Activated gamma-delta T cell treated with anti-CD3 and anti-CD28 coated beads, Interleukin-2, amount 50 U/mL, for 16 hours (primary cell): ENCODE results near the gene RBM38.
A peak's percentile ranks its signal among the peaks of the same experiment; 100 is the strongest.

ENCODE experiments used
- DNase-seq: peaks from one replicate; pipeline ENCODE4 v3.0.0-alpha.2; 2020; ENCODE audit warnings: low read depth

Gene RBM38

DNA sequence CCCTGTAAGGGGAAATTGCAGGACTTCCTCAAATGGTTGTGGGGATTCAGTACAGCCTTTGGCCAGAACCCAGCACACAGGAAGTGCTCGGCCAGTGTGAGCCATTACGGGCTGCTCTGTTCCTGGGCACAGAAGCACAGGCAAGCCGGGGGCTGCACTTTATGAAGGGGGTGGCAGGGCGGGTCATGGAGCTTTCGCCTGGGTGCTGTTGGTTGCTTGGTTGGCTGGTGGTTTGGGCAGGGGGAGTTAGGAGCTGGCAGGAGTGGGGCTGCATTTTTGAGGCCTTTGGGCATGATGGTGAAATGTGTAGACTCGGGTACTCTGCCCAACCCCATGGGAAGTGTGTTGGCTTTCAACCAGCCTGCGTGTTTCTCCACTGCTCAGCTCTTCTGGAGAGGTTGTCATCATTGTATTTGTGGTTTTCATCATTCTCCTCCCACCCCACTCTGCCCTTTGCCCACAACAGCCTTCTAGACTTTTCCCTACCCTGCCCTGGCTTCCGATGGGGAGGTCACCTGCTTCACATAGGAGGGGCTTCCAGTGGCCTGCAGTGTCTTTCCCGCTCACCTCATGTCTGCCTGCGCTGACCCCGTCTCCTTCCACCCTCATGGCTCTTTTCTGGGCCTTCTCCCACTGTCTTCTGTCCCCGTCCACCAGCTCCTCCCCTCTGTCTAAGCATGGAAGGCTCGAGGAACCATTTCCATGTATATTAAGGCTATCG lies 16.1 kb upstream of the RBM38 start:
- DNase-seq = no peak

DNA sequence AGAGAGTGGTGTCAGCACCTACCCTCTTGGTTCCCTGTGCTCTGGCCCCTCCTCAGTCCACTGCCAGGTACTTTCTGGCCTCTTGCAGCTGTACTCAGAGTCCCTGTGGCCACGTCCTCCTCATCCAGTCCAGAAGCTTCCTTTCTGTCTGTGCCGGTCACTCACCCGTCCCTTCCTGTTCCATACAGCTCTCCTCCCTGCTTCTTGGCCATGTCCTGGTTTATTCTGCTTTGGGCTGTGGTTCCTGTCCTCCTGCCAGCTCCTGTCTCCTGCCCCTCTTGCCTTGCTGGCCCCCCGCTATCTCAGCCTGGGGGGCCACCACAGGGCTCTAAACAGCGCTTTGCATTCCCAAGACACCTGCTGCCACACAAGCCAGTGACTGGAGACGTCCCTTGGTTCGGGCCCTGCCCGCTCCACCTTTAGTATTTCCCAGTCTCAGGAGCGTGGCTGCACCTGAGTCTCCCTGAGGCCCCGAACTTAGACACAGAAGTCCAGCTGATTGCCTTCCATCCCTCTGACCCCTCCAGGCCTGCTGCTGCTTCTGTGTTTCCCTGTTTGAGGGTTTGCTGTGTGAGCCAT lies 15.5 kb upstream of the RBM38 start:
- no peak for DNase-seq

DNA sequence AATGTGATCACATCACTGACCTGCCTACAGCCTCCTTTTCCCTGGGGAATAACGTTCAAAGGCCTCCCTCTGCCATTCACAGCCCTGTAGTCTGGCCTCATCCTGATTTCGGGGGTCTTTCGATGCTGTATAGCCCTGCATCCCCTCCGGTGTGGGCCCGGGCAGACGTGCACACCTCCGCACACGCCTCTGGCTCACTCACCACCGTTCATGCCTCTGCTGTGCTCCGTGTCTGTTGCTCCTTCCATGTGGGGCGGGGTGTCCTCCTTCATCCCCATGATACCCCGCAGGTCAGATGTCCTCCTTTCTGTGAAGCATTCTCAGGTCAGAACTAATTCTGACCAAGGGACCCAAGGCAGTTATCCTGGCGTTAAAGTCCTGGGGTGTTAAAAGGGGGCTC lies 13.8 kb upstream of the RBM38 start:
- no peak for DNase-seq

DNA sequence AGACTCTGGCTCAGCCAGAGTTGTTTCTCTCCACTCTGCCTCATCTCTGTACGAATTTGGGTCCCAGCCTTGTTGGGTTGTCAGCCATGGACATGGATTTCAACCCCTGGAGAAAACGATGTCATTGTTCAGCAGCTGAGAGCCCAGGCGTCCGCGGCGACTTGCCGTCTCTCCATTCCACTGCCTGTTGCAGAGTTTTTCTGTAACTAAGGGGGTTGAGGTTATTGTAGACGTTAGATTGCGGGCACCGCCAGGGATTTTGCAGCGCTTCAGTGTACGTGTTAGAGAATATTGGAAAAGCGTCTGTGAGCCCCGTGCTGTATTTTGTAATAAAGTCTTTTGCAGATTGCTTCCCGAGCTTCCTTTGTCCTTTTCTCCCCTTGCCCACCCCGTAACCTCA lies 13.1 kb upstream of the RBM38 start:
- no peak for DNase-seq

DNA sequence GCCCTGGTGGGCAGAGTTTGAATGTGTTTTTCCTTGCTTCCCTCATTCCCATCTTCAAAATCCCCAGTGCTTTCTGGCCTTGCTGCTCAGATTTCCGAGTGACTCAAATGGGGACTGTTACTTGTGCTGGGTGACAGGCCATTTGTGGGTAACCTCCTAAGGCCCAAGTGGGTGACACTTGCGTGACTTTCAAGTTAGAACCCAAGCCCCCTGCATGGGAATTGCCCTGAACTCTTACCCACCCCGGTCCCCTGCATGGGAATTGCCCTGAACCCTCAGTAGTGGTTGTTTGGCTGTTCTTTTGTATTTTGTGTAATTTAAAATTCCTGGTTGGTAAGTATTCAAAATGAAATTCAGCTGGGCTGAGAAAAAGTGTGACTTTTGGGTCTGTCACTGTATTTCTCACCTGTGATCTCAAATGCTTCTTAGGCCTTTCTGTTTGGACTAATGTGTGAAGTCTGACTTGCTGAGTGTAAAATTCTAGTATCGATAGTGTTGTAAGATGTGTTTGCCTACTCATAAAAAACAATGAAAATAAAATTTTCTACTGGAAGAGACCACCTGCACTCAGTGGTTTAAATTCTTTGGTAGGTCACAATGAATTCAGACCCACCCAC lies 12.4 kb upstream of the RBM38 start:
- no peak for DNase-seq

DNA sequence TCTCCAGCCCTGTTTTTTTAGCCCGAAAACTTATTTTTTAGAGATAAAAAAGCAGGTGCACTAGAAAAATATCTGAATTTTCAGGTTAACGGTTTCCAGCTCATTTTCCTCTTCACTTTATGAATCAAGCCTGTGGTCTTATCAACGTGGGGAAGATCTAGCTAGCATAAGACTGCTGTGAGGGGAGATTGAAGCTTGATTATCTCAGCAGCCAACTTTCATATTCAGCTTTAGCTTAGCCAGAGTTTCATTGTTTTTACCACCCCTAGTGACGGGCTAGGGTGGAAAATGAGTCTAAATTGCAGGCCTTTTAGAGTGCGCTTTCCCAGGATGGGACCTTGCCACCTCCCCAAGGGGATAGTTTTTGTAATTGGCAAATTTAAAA lies 11.9 kb upstream of the RBM38 start:
- no peak for DNase-seq

DNA sequence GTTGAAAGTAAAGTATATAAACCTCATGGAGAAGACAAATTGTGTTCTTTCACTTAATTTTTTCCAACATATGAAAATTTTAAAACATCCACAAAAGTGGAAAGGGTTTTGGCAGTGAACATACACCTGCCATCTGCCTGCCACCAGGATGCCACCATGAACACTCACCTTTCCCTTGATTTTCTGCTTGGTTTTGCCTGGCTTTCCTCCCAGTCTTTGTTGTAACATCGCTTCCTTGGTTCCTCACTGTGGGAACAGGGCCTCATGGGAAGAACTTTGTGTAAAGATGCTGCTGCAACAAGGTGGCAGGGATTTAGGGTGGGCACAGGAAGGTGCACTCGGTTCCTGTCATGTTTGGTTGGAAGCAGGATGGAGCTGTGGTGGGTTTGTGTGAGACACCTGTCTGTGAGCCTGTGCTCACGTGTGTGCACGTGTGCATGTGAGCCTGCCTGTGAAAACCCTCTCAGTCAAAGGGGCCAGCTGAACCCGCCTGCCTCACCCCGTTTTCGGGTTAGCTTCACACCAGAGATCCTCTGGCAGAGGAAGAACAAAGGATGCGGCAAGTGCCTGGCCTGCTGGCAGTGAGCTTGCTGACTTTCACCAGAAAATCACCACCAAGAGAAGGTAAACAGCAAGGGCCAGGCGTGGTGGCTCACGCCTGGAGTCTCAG lies 11.0 kb upstream of the RBM38 start:
- no peak for DNase-seq

DNA sequence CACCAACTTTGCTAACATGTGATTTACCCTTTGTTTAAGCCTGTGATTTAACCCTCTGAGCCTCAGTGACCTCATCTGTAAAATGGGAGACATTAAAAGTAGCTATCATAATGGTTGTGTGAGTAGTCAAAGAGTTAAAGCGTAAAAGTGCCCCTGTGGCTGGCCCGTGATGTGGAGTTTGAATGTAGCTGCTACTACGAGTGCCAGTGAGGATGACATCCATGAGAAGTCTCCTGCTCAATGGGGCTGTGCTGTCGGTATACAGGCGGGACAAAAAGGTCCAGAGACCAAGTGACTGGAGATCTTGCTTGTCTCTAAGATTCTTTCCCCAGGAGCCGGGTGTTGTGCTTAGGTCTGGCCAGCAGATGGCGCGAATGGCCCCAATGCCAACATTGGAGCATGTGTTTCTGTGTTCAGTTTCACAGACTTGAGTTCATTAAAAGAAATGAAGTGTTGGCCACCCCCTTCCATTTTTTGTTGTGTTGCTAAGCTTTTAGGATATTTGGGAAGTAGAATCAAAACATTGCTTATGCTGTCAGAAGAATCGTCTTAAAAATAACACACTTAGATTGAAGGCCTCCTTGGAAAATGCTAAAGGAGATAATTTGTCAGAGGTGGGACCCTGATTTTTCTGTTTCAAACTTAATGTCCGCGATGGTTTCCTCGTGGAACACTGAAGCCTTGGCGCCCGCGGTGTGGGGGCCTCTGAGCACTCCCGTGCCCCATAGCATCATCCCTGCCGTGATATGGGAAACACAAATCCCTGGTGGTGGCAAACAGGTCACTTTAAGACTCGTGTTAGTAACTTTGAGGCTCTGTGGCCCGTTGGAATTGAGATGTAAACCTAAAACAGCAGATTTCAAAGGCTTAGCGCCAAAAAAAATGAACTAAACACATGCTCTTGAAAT lies 9.3 kb upstream of the RBM38 start:
- DNase-seq = peak; percentile 77

DNA sequence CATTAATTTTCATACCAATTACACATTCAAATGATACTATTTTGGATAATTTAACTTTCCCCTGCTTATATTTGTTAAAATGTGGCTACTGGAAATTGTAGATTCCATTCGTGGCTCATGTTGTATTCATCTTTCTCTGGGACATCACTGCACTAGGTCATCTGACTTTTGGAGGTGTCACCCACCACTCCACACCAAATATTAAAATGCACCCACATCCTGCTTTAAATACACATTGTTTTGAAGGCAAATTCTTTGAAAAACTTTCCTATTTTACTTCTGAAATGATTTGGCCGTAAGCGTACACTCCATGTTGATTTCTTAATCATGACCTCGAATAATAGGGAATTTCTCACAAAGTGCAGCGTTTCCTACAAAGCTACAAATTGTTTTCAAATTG lies 8.7 kb upstream of the RBM38 start:
- no peak for DNase-seq

DNA sequence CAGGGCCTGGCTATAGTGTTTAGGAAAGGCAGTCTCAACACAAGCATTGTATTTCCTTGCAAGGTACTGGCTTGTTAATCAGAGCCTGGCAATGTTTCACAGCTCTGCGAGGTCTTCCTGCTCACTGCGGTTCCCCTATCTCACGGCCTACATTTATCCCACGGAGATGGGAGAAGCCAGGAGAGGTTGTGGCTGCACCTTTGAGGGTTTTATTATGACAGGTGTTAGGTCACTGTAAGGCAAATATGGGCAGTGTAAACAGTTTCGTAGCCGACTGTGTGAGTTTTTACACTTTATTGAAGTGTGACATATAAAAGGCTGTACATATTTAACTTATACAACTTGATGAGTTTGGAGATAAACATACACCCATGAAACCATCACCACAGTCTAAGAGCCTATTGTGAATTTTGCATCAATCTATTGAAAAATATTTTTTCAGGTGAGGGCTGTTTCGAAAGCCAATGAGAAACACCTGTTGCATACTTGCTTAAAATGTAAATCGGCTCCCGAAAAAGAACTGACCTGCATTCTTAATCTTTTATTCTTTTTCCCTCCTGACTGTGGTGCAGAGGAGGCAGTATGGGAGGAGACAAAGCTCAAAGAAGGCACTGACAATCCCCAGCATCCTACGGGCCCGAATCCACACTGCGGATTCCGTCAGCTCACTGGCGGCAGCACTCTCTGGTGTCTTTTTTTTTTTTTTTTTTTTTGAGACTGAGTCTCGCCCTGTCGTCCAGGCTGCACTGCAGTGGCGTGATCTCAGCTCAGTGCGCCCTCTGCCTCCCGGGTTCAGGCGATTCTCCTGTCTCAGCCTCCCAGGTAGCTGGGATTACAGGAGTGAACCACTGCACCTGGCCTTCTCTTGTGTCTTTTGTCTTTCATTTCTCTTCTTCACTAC lies 7.5 kb upstream of the RBM38 start:
- DNase-seq = no peak

DNA sequence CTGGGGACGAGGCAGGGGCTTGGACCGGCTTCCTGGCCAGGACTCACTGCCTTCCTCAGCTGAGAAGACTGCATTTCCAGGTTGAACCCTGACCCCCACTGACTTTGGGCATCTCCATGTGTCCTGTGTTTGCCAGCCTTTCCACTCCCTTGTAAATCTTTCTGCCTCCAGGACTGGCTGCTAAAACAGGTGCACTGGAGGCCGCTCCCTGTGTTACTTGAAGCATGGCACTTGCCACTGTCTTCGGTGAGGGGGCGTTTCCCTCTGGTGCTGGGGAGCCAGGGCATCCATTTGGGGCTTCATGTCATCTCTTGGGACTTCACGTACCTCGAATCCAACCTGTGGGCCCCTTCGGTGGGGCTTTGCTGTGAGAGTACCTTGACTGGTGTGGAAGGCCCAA lies 6.7 kb upstream of the RBM38 start:
- DNase-seq = no peak

DNA sequence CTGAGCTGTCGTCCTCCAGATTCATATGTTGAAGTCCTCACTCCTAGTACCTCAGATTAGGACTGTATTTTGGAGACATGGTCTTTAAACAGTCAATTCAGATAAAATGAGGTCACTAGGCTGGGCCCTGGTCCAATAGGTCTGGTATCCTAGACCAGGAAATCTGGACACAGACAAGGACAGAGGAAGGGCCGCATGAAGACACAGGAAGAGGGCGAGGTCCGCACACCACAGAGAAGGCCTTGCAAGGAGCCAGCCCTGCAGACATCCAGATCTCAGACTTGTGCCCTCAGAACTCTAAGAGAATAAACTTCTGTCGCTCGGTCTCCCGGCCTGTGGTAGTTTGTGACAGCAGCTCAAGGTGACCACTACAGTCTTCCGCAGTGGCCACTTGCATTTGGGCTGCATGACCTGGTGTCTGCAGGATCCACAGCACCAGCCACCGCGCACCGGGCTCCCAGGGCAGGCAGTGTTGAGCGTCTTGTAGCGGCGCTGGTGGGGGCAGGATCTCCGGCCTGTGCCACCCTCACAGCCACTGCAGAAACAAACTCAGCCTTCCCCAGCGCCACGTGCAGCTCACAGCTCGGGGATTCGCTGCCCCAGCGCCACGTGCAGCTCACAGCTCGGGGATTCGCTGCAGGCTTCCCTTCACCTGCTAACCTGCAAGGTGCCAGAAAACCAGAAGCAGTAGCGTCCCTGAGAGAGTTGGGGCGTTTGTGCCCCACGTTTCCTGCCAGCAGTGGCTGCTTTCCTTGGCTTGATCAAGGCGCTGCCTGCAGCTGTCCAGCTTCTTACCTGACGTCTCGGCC lies 6.0 kb upstream of the RBM38 start:
- no peak for DNase-seq

DNA sequence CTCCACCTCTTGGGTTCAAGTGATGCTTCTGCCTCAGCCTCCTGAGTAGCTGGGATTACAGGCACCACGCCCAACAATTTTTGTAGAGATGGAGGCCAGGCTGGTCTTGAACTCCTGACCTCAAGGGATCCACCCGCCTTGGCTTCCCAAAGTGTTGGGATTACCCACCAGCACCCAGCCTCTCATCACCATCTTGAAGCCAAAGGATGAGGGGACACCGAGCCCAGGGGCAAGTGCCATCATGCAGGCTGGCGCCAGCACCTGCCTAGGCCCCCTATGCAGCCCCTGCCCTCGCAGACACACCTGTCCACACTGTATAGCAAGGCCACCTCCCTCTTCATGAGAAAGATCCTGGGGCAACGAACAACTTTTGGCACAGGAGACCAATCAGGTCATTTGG lies 5.3 kb upstream of the RBM38 start:
- DNase-seq = no peak

DNA sequence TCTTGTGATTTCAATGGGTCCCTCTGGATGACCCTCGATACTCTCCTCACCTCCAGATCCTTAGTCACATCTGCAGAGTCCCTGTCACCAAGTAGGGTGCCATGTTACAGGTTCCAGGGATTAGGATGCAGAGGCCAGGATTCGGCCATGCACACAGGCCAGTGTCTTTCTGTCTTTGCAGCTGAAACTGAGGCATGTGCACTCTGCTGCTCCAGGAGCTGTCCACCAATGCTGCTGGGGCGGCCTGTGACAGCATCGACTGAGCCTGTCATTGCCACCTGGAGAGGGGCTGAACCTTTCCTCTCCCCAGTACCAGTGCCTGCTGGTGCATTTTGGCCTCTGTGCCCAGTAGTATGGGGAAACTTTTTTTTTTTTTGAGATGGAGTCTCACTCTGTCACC lies 4.4 kb upstream of the RBM38 start:
- no peak for DNase-seq

DNA sequence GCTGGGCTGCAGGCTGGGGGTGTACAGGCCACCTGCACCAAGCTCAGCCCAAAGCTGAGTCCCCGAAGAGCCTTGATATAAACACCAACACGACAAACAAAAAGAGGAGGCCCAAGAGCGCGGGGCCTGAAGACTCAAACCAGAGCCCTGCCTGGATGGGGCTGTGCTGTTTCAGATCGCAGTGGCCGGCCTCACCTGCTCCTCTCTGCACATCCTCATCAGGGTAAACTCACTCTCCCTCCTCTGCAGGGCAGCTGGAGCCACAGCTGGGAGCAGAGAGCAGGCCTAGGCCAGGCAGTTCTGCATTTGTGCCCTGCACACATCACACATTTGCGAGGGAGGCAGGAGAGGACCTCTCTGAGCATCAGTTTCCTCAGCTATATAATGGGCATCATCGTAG lies 3.7 kb upstream of the RBM38 start:
- DNase-seq = no peak

DNA sequence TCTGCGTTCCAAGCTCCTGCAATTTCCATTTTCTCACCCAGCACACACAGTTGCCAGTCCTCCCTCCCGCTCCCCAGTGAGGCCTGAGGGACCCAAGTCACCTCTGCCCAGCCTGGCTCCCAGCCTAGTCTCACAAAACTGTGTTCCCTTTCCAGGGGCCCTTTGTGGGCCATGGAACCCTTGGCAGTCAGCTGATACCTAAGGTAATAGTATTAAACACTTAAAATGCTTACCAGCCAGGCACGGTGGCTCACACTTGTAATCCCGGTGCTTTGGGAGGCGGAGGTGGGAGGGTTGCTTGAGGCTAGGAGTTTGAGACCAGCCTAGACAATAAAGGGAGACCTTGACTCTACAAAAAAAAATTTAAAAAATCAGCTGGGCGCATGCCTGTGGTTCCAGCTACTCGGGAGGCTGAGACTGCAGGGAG lies 3.2 kb upstream of the RBM38 start:
- no peak for DNase-seq

DNA sequence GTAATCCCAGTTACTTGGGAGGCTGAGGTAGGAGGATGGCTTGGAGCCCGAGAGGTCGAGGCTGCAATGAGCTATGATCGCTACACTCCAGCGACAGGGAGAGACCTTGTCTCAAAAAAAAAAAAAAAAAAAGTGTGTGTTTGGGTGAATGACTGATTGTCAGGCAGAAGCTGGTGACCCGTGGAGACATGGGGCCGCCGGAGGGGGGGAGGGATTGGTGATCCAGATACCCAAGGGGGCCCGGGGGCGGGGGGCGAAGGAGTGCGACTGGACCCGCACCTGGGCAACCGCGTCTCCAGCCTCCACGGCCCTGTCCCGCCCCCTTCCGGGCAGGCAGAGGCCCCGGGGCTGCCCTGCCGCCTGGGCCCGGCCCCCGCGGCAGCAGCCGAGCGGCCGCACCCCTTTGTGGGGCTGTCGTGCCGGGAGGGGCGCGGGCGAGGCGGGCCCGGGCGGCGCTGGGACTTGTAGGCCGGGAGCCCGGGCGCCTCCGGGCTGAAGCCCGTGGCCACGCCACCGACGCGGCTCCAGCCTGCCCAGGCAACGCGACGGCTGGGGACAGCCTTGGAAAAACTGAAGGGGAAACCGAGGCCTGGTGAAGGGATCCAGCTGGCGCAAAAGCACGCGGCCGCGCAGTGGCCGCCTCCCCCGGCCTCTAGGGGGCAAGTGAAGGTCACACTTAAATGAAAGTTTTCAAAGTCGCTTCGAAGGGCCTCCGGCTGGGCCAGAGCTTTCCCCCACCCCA lies 2.1 kb upstream of the RBM38 start:
- no peak for DNase-seq

DNA sequence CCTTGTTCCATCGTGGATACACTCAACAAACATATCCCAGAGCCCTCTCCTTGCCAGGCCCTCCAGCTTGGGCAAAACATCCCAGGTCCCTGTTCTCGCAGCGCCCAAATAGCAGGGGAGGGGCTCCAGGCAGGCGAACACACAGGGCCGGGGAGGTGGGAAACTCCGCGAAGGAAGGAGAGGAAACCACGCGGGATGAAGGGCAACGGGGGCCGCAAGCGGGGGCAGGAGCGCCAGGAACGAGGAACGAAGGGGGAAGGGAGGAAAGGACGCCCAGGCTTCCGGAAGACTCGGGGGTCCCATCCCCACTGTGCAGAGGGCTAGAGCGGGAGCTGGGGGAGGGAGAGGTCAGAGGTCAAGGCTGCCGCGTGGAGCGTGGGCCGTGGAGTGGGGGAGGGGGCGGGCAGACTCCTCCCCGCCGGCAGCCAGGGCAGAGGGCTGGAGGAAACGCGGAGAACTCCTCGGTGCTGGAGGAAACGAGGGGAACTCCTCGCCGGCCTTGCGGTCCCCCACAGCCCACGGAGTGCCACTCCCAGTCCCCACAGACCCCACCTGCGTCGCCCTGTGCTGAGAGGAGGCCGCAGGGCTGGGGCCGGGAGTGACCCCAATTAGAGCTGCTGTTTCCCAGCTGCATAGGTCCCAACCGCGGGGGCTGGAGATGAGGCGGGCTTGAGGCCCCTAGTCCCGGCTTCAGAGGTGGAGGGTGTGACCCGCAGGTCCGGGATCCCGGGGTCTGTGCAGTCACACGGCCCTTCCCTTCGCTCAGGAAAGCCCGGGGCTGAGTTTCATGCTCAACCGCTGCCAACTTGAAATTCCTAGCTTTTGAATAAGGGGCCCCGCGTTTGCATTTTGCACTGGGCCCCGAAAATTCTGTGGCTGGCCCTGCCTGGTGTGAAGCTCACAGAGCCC lies 1.2 kb upstream of the RBM38 start:
- DNase-seq = peak; percentile 50
